Hematopoietic multipotent progenitor cell treated with erythropoietin and hydrocortisone succinate and interleukin-3 and kit ligand, for 4 days (in vitro differentiated cells): ENCODE results near the gene COL27A1.

ENCODE experiments used
- DNase-seq: peaks from one replicate; pipeline ENCODE4 v3.0.0-alpha.2; 2015

Gene COL27A1

GRCh38 chr9:114149765-114150340, 5.5 kb upstream of the COL27A1 start:
- no peak for DNase-seq

- no peak for DNase-seq
These were observed 4.7 kb upstream of the COL27A1 start for GRCh38 chr9:114150608-114151007.

GRCh38 chr9:114151426-114151956, 3.8 kb upstream of the COL27A1 start:
- DNase-seq: no peak

GRCh38 chr9:114153761-114154599, 1.4 kb upstream of the COL27A1 start:
- peak; percentile 23 for DNase-seq

- no peak for DNase-seq
These were observed 686 bp upstream of the COL27A1 start for GRCh38 chr9:114154600-114155102.

- peak; percentile 38 for DNase-seq
These were observed 789 bp downstream of the COL27A1 start for GRCh38 chr9:114155995-114156656.

- DNase-seq: peak; percentile 10
These were observed 1.5 kb downstream of the COL27A1 start for GRCh38 chr9:114156657-114157421.

- no peak for DNase-seq
These were observed 2.3 kb downstream of the COL27A1 start for GRCh38 chr9:114157516-114158176.

GRCh38 chr9:114158482-114159130, 3.3 kb downstream of the COL27A1 start:
- DNase-seq: no peak

- DNase-seq: no peak
These were observed 4.4 kb downstream of the COL27A1 start for GRCh38 chr9:114159691-114160090.

- no peak for DNase-seq
These were observed 6.2 kb downstream of the COL27A1 start for GRCh38 chr9:114161513-114161912.

GRCh38 chr9:114163517-114163951, 8.2 kb downstream of the COL27A1 start:
- peak; percentile 13 for DNase-seq

GRCh38 chr9:114164191-114164794, 9.0 kb downstream of the COL27A1 start:
- DNase-seq: no peak

GRCh38 chr9:114165407-114166102, 10.2 kb downstream of the COL27A1 start:
- no peak for DNase-seq

- DNase-seq: no peak
These were observed 10.8 kb downstream of the COL27A1 start for GRCh38 chr9:114166103-114166470.

- no peak for DNase-seq
These were observed 11.6 kb downstream of the COL27A1 start for GRCh38 chr9:114166614-114167572.

GRCh38 chr9:114167591-114168091, 12.3 kb downstream of the COL27A1 start:
- no peak for DNase-seq

- no peak for DNase-seq
These were observed 13.1 kb downstream of the COL27A1 start for GRCh38 chr9:114168281-114169028.
